Lower lobe of right lung (tissue), 2 donors: Measurements from ENCODE around the gene PLCL1. TPM values are rescaled to one million over a fixed set of nuclear protein-coding genes. Genes with fewer than 3 reads are reported as not detected.

ENCODE experiments used
- ATAC-seq, 2 donors: fragments of 200-7000 bp; cut with Tn5 transposase; one replicate each; pipeline ENCODE4 v1.9.1; 2020 to 2022; ENCODE audit warnings: mild to moderate bottlenecking in 2 of 2, moderate library complexity in 2 of 2
- DNase-seq: peaks from one replicate; pipeline ENCODE4 v3.0.0-alpha.2; 2020
- H3K27ac ChIP-seq: fragments of 200-600 bp; one replicate; pipeline ENCODE4 v1.8.0; 2022
- H3K27me3 ChIP-seq: fragments of 200-600 bp; one replicate; pipeline ENCODE4 v1.8.0; 2022; ENCODE audit warnings: low read depth
- H3K36me3 ChIP-seq: fragments of 200-600 bp; one replicate; pipeline ENCODE4 v1.8.0; 2022; ENCODE audit warnings: mild to moderate bottlenecking
- H3K4me1 ChIP-seq: fragments of 200-600 bp; one replicate; pipeline ENCODE4 v1.8.0; 2022
- H3K4me3 ChIP-seq: fragments of 200-600 bp; one replicate; pipeline ENCODE4 v1.8.0; 2022; ENCODE audit warnings: mild to moderate bottlenecking
- H3K9me3 ChIP-seq: fragments of 200-600 bp; one replicate; pipeline ENCODE4 v1.8.0; 2022
- CTCF ChIP-seq: fragments of 200-600 bp; IDR thresholded peaks from one replicate; pipeline ENCODE4 v1.8.0; 2022; ENCODE audit warnings: antibody characterized with exemption, mild to moderate bottlenecking
- intact Hi-C: fragments of 100-400 bp; cut with DNase I; formaldehyde crosslinking; loops from one replicate; pipeline ENCODE4 v1.11.0; 2022
- total RNA-seq: library from RNA; stranded (reverse); fragmentation: NEBNext Ultra II Directional; extraction: Animal tissue kit (Norgen Biotek cat#: 25700); gene quantifications from one replicate; pipeline ENCODE4 v1.2.1, GENCODE V29; 2021
- donor health status: DM: no; HTN: yes; CAD: no; lungs with severe emphysema.

The PLCL1 gene
- total RNA-seq, 1 donor from 2014 or later: 6.3 TPM

- H3K4me1 ChIP-seq: no peaks in the 10 kb centered on the region
- H3K27me3 ChIP-seq: no peaks in the 10 kb centered on the region
- intact Hi-C loops: no loop called here
- no peak overlapping the region for H3K4me3 ChIP-seq
- H3K9me3 ChIP-seq: no peaks in the 10 kb centered on the region
- ATAC-seq (peak; percentile 72 to 83), DNase-seq (no peak)
- no peak overlapping the region for H3K27ac ChIP-seq
- H3K36me3 ChIP-seq: no peaks in the 10 kb centered on the region
- TF ChIP-seq CTCF: no peak
Observed at GRCh38 chr2:198106621-198107385, 302.4 kb downstream of the PLCL1 start.

GRCh38 chr2:198113316-198113715 is 308.9 kb downstream of the PLCL1 start:
- H3K36me3 ChIP-seq: no peaks in the 10 kb centered on the region
- ATAC-seq (peak in 1 of 2 donors; percentile 32), DNase-seq (no peak)
- no peaks in the 10 kb centered on the region for H3K4me1 ChIP-seq
- TF ChIP-seq CTCF: no peak
- no peak overlapping the region for H3K27ac ChIP-seq
- no peaks in the 10 kb centered on the region for H3K9me3 ChIP-seq
- no peaks in the 10 kb centered on the region for H3K27me3 ChIP-seq
- H3K4me3 ChIP-seq: no peak overlapping the region
- intact Hi-C loops: no loop called here

- no peaks in the 10 kb centered on the region for H3K9me3 ChIP-seq
- ATAC-seq: no peak
Observed at GRCh38 chr2:198114064-198114463, 309.7 kb downstream of the PLCL1 start.

GRCh38 chr2:198115201-198115600 is 310.8 kb downstream of the PLCL1 start:
- H3K4me1 ChIP-seq: no peaks in the 10 kb centered on the region
- H3K4me3 ChIP-seq: no peak overlapping the region
- DNase-seq: no peak
- no peaks in the 10 kb centered on the region for H3K27me3 ChIP-seq
- no peak for TF ChIP-seq CTCF
- no peak overlapping the region for H3K27ac ChIP-seq
- no peak for ATAC-seq
- H3K36me3 ChIP-seq: no peaks in the 10 kb centered on the region
- intact Hi-C loops: no loop called here
- no peaks in the 10 kb centered on the region for H3K9me3 ChIP-seq

More at GRCh38 chr2:198114064-198114463, 309.7 kb downstream of the PLCL1 start:
- DNase-seq: no peak
- Histone ChIP-seq H3K4me1 (no peaks in the 10 kb centered on the region), H3K27me3 (no peaks in the 10 kb centered on the region), H3K36me3 (no peaks in the 10 kb centered on the region), H3K27ac (no peak overlapping the region), H3K4me3 (no peak overlapping the region)
- intact Hi-C loops: no loop called here
- no peak for TF ChIP-seq CTCF

GRCh38 chr2:198116756-198117155 is 312.4 kb downstream of the PLCL1 start:
- no peak for TF ChIP-seq CTCF
- intact Hi-C loops: no loop called here
- Histone ChIP-seq H3K36me3 (no peaks in the 10 kb centered on the region), H3K27me3 (no peaks in the 10 kb centered on the region), H3K4me1 (no peaks in the 10 kb centered on the region), H3K27ac (no peak overlapping the region), H3K4me3 (no peak overlapping the region), H3K9me3 (no peaks in the 10 kb centered on the region)
- ATAC-seq (no peak), DNase-seq (no peak)
